GM18909 (cell line): Measurements from ENCODE around the gene ZNF700.
"Not testable (repeated sequence)": the region's sequence is repeated elsewhere in the genome, so short reads cannot be mapped to it uniquely, and the experiment has no call there.

Source experiments
- ATAC-seq: cut with Tn5 transposase; IDR thresholded peaks from one replicate; pipeline ENCODE4 v1.9.1; 2021; ENCODE audit warnings: mild to moderate bottlenecking; ENCODE audit not compliant: unreplicated experiment, poor library complexity

Gene ZNF700

DNA sequence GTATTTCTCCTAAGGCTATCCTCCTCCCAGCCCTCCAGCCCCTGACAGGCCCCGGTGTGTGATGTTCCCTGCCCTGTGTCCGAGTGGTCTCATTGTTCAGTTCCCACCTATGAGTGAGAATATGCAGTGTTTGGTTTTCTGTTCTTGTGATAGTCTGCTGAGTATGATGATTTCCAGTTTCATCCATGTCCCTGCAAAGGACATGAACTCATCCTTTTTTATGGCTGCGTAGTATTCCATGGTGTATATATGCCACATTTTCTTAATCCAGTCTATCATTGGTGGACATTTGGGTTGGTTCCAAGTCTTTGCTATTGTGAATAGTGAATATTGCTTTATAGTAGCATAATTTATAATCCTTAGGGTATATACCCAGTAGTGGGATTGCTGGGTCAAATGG is 10.9 kb downstream of the ZNF700 start:
- not testable (repeated sequence) for ATAC-seq

DNA sequence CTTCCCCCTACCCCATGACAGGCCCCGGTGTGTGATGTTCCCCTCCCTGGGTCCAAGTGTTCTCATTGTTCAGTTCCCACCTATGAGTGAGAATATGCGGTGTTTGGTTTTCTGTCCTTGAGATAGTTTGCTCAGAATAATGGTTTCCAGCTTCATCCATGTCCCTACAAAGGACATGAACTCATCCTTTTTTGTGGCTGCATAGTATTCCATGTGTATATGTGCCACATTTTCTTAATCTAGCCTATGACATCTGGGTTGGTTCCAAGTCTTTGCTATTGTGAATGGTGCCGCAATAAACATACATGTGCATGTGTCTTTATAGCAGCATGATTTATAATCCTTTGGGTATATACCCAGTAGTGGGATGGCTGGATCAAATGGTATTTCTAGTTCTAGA is 13.5 kb downstream of the ZNF700 start:
- not testable (repeated sequence) for ATAC-seq

DNA sequence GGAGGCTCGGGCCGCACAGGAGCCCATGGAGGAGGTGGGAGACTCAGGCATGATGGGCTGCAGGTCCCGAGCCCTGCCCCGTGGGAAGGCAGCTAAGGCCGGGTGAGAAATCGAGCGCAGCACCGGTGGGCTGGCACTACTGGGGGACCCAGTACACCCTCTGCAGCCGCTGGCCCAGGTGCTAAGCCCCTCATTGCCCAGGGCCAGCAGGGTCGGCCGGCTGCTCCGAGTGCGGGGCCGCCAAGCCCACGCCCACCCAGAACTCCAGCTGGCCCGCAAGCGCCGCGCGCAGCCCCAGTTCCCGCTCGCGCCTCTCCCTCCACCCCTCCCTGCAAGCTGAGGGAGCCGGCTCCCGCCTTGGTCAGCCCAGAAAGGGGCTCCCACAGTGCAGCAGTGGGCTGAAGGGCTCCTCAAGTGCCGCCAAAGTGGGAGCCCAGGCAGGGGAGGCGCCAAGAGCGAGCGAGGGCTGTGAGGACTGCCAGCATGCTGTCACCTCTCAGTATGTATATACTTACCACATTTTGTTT is 16.5 kb downstream of the ZNF700 start:
- ATAC-seq = not testable (repeated sequence)

DNA sequence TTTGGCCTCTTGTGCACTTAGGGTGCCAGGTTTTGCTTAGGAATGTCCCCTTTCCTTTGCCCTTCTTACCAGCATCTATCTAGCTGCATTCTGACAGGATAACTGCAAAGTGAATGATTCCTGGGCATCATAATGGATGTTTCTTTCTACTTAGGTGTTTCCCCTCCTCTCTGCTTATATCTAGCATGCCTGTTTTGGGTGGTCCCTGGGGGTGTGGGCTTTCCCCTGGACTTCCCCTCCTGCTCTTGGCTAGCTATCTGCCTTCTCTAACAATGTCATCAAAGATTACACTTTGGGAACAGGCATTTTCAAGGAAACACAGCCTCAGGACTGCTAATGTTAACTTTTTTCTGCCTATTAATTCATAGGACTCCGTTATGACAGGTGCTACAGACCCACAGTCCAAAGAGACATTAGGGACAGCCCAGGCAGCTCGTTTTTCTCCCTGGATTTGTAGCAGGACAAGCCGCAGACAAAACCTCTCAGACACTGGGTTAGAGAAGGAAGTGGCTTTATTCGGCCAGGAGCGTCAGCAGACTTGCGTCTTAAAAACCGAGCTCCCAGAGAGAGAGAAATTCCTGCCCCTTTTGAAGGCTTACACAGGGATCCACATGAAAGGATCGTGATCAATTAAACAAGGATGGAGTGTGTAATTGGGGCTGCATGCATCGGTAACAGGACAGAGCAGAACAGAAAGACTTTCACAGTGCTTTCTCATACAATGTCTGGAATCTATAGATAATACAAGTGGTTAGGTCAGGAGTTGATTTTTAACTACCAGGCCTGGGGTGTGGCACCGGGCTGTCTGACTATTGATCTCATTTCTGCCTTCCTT is 17.3 kb downstream of the ZNF700 start:
- ATAC-seq = no peak

DNA sequence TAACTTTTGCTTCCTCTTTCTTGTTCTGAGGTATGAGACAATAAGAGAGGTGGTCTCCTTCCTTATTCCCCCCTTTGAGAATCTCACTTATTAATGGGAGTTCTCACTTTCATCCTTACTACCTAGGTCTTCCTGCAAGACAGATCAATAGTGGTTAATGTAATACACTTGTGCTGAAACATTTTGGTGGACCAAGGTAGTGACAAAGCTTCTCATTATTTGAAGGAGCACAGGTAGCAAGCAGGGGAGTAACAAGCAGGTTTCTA is 17.9 kb downstream of the ZNF700 start:
- ATAC-seq = no peak

DNA sequence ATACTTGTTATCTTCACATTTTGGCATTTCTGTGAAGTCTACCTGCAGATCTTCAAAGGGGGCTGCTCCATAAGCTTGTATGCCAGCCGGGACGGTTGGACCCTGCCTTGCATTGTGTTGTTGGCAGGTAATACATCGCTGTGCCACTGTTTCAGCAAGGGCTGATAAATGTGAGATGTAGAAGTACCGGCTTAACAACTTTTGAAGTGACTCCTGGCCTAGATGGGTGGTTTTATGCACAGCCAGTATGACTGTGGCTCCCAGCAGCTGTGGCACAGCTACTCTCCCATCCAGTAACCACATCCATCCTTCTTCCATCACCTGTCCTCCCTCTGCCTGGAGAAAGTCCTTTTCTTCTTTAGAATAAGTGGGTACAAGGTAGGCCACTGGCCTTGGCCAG is 19.7 kb downstream of the ZNF700 start:
- no peak for ATAC-seq

DNA sequence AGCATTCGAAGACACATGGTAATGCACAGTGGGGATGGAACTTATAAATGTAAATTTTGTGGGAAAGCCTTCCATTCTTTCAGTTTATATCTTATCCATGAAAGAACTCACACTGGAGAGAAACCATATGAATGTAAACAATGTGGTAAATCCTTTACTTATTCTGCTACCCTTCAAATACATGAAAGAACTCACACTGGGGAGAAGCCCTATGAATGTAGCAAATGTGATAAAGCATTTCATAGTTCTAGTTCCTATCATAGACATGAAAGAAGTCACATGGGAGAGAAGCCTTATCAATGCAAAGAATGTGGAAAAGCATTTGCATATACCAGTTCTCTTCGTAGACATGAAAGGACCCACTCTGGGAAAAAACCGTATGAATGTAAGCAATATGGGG is 23.7 kb downstream of the ZNF700 start:
- no peak for ATAC-seq

DNA sequence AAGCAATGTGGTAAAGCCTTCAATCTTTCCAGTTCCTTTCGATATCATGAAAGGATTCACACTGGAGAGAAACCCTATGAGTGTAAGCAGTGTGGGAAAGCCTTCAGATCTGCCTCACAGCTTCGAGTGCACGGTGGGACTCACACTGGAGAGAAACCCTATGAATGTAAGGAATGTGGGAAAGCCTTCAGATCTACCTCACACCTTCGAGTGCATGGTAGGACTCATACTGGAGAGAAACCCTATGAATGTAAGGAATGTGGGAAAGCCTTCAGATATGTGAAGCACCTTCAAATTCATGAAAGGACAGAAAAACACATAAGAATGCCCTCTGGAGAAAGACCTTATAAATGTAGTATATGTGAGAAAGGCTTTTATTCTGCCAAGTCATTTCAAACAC is 24.3 kb downstream of the ZNF700 start:
- no peak for ATAC-seq

DNA sequence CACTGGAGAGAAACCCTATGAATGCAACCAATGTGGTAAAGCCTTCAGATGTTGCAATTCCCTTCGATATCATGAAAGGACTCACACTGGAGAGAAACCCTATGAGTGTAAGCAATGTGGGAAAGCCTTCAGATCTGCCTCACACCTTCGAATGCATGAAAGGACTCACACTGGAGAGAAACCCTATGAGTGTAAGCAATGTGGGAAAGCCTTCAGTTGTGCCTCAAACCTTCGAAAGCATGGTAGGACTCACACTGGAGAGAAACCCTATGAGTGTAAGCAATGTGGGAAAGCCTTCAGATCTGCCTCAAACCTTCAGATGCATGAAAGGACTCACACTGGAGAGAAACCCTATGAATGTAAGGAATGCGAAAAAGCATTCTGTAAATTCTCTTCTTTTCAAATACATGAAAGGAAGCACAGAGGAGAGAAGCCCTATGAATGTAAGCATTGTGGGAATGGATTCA is 24.7 kb downstream of the ZNF700 start:
- not testable (repeated sequence) for ATAC-seq

DNA sequence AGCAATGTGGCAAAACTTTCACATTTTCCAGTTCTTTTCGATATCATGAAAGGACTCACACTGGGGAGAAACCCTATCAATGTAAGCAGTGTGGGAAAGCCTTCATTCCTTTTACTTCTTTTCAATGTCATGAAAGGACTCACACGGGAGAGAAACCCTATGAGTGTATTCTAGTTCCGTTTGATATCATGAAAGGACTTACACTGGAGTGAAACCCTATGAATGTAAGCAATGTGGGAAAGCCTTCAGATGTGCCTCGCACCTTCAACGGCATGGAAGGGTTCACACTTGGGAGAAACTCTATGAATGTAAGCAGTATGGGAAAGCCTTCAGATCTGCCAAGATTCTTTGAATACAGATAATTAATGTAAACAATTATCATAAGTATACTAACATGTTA is 25.4 kb downstream of the ZNF700 start:
- no peak for ATAC-seq

DNA sequence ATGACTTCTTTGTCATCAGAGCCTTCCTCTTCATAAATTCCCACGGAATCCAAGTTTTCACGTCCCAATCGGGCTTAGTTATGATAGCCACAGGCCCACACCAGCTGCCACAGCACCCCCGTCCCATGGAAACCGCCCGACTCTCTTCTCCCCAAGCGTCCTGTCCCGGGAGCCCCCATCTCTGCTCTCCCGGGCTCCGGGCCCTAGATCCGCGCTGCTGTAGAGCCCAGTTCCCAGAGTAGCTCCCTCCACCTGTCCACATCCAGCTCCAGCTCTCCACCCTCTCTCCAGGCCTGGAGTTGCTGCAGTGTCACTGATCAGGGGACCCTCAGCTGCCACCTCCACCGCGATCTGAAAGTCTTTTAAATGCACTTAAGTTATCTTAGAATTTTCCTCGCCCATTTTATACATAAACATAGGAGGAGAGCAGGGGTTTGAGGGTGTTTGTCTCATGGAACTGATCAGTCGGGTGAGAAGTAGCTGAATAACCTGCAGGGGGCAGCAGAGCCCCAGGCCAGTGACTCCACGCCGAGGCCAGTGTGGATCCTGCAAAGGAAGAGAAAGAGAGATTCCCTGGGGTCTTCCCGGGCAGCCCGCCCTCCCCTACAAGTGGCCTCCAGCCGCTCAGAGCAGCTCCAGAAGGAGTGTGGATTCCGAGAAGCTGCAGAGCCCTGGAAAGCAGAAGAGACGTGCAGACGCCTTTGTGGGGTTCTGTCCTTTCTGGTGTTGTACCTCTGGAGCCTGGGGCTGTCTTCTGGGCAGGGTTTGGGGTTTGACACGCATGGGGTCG is 38.9 kb downstream of the ZNF700 start:
- no peak for ATAC-seq

DNA sequence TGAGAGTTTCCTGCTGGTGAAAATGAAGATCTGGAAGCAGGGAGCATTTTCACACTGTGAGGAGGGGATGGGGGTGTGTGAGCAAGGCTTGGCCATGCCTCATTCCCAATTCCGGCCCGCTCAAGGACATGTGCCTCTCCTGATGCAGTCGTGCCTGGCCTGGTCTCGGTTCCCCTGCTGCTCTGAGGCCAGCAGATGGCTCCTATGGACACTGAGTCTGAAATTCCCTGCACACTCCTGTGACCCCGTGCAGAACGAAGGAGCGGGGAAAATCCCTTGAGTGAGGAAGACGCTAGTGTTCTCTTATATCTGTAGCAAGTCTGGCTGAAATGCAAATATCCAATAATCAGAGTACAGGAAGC is 39.6 kb downstream of the ZNF700 start:
- no peak for ATAC-seq

DNA sequence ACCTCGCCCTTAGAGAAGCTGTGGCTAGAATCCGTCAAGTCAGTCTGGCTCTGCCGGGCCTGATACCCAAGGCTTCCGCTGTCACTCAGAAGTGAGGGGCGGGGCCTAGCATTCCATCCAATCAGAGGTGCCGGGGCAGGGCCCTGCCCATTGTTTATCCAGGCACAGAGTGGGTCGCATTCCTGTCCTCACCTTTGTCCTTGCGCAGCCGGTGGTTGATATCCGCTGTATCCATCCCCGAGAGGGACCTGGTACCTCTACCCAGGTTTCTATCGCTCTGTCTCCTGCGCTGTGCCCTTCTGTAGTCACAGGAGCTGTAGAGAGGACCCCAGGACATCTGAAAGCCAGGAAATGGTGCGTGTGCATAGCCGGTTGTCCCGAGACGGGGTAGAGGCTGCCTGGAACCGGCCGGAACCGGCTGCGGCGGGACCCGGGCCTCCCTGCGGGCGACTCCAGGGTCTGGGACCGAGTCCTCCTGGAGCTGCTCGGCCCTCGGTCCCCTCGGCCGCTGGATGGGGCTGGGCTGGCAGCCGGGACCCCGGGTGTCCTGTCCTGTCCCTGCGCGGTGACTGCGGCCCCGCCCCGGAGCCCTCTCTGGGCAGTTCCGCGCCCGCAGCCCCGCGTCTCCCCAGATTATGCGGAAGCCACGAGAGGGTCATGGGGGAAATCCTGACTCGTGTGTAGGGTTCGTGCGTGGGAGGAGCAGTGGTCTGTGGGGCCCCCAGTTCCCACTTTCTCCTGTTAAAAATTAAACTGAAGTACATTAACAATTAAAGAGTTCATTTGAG is 40.1 kb downstream of the ZNF700 start, which contains the start of gene ZNF763:
Gene ZNF763, plus strand, starts transcription at position 183 of the 788 bp plus-strand sequence. Its CDS starts 169 bp downstream, at position 352.
- peak; percentile 89 for ATAC-seq

DNA sequence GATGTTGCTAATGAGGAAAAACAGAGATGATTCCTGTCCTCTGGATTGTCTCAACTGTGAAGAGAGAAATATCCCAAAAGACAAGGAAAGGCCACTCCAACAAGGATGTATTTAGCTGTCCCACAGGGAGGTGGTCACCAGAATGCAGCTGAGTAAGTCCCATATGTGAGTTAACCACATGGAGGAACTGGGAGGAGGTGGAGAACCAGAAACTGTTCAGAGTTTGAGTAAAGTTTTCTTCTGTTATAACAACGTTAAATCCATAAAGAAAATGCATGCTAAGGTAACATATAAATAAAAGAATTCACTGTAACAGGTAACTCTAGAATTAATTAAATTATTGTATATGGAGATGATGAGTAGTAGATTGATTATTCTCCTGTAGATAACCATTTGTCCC is 45.3 kb downstream of the ZNF700 start:
- no peak for ATAC-seq

DNA sequence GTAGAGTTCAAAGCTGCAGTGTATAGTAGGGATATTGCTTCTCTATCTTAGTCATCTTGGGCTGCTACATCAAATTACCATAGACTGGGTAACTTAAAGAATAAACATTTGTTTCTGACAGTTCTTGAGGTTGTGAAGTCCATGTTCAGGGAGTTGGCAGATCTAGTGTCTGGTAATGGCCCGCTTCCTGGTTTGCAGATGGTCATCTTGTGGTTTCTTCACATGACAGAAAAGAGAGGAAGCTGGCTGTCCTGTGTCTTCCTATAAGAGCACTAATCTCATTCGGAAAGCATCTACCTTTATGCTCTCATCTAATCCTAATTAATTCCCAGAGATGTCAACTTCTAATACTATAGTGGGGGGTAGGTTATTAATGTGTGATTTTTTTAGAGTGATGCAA is 46.1 kb downstream of the ZNF700 start:
- no peak for ATAC-seq

DNA sequence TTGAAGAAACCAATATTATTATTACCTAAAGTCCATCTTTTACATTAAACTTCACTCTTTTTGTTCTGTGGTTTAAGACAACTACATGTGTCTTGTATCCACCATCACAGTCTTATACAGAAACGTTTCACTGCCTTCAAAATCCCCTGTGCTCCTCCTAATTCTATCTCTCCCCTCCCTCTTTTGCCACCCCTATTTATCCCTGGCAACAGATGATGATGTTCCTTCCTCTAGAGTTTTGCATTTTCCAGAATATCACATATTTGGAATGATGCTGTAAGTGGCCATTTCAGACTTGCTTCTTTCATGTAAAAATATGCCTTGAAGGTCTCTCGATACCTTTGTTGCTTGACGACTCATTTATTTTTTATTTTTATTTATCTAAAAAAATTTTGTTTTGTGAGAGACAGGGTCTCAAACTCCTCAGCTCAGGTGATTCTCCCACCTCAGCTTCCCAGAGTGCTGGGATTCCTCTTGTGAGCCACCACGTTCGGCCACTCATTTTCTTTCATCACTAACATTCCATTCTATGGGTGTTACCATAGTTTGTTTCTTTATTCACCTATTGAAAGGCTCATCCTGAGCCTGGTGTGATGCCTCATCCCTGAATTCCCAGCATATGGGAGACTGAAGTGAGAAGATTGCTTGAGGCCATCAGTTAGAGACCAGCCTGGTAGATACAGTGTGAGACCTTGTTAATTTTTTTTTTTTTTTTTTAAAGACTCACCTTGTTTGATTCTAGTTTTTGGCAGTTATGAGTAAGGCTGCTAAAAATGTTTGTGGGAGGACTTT is 48.3 kb downstream of the ZNF700 start:
- no peak for ATAC-seq

DNA sequence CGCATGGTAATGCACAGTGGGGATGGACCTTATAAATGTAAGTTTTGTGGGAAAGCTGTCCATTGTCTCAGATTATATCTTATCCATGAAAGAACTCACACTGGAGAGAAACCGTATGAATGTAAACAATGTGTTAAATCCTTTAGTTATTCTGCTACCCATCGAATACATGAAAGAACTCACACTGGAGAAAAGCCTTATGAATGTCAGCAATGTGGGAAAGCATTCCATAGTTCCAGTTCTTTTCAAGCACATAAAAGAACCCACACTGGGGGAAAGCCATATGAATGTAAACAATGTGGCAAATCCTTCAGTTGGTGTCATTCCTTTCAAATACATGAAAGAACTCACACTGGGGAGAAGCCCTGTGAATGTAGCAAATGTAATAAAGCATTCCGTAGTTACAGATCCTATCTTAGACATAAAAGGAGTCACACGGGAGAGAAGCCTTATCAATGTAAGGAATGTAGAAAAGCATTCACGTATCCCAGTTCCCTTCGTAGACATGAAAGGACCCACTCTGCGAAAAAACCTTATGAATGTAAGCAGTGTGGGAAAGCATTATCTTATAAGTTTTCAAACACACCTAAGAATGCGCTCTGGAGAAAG is 53.7 kb downstream of the ZNF700 start:
- ATAC-seq = no peak

DNA sequence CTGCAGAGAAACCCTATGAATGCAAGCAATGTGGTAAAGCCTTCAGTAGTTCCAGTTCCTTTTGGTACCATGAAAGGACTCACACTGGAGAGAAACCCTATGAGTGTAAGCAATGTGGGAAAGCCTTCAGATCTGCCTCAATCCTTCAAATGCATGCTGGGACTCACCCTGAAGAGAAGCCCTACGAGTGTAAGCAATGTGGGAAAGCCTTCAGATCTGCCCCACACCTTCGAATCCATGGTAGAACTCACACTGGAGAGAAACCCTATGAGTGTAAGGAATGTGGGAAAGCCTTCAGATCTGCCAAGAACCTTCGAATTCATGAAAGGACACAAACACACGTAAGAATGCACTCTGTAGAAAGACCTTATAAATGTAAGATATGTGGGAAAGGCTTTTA is 54.6 kb downstream of the ZNF700 start:
- ATAC-seq = no peak

DNA sequence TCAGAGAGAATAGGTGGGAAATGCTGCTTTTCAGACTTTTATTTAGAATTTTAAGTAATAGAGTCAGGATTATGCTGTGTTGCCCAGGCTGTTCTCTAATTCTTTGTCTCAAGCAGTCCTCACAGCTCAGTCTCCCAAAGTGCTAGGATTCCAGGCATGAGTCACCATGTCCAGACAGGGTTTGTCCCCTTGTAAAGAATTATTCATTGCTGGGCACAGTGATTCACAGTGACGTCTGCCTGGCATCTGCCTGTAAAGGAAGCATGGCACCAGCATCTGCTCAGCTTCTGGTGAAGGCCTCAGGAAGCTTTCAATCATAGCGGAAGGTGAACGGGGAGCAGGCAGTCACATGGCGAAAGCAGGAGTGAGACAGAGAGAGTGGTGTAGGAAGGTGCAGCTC is 57.6 kb downstream of the ZNF700 start:
- ATAC-seq = no peak

DNA sequence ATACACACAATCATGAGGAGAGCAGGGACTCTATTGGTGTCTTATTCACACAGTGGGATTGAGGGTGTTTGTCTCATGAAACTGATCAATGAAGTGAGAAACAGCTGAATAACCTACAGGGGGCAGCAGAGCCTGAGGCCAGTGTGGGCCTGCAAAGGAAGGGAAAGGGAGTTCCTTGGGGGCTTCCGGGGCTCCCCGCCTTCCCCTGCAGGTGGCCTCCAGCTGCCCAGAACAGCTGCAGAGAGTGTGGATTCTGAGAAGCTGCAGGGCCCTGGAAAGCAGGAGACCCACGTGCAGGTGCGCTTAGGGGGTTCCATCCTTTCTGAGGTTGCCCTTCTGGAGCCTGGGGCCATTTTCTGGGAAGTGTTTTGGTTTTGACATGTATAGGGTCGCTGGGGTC is 60.1 kb downstream of the ZNF700 start:
- no peak for ATAC-seq
